HepG2 (cell line): ENCODE data around the gene LSM14B. TPM values are rescaled to one million over a fixed set of nuclear protein-coding genes. Genes with fewer than 3 reads are reported as not detected.

Experiments
- CHD2 ChIP-seq: IDR thresholded peaks from 2 replicates; pipeline ENCODE4 v1.6.1; 2011; ENCODE audit warnings: low read depth, low read length, improper control_type of control experiment
- HMGA1 ChIP-seq: sonication (generic); formaldehyde crosslinking; conservative IDR thresholded peaks from 2 replicates; pipeline ENCODE4 v1.4.0; 2020; ENCODE audit warnings: missing genetic modification reagents
- KAT2B ChIP-seq: fragments of 150-350 bp; IDR thresholded peaks from 2 replicates; pipeline ENCODE4 v1.6.1; 2014; ENCODE audit warnings: low read depth, low read length, borderline replicate concordance
- KDM5B ChIP-seq: sonication (generic); formaldehyde crosslinking; IDR thresholded peaks from 2 replicates; pipeline ENCODE4 v1.4.0; 2020; ENCODE audit warnings: missing genetic modification reagents, mild to moderate bottlenecking, borderline replicate concordance
- MEIS1 ChIP-seq: sonication (generic); formaldehyde crosslinking; IDR thresholded peaks from 2 replicates; pipeline ENCODE4 v1.9.0; 2021; ENCODE audit warnings: mild to moderate bottlenecking, missing genetic modification reagents, moderate library complexity, borderline replicate concordance
- MIER3 ChIP-seq: IDR thresholded peaks from 2 replicates; pipeline ENCODE4 v1.6.1; 2016; ENCODE audit warnings: missing compliant biosample characterization, borderline replicate concordance
- MXD4 ChIP-seq: IDR thresholded peaks from 2 replicates; pipeline ENCODE4 v1.6.1; 2016; ENCODE audit warnings: mild to moderate bottlenecking, missing biosample characterization, missing genetic modification reagents
- MXI1 ChIP-seq: IDR thresholded peaks from 3 replicates; pipeline ENCODE4 v1.6.1; 2012; ENCODE audit warnings: low read depth, low read length, inconsistent platforms, borderline replicate concordance
- NR2F1 ChIP-seq, 2 experiments: fragments of 450-650 bp in 1 of 2; formaldehyde crosslinking in 1 of 2; IDR thresholded peaks; 2 replicates each; pipeline versions ENCODE4 v1.5.0 to v1.6.1; 2016 to 2020; ENCODE audit warnings: mild to moderate bottlenecking in 1 of 2, missing compliant biosample characterization in 1 of 2, missing genetic modification reagents in 1 of 2, moderate library complexity in 1 of 2
- PHF5A ChIP-seq: IDR thresholded peaks from one replicate; pipeline ENCODE4 v1.6.1; 2018; ENCODE audit warnings: low read depth, missing genetic modification reagents; ENCODE audit not compliant: unreplicated experiment
- POLR2A ChIP-seq, 2 experiments: IDR thresholded peaks; 2 replicates each; pipeline ENCODE4 v1.6.1; 2011; ENCODE audit warnings: low read depth in 2 of 2, low read length in 2 of 2, mild to moderate bottlenecking in 1 of 2, moderate library complexity in 1 of 2; ENCODE audit not compliant: insufficient read depth in 1 of 2
- RAD21 ChIP-seq: fragments of 450-650 bp; formaldehyde crosslinking; IDR thresholded peaks from 2 replicates; pipeline ENCODE4 v1.5.0; 2020; ENCODE audit warnings: mild to moderate bottlenecking
- RXRB ChIP-seq: IDR thresholded peaks from 2 replicates; pipeline ENCODE4 v1.6.1; 2016; ENCODE audit warnings: borderline replicate concordance, missing genetic modification reagents, missing compliant biosample characterization
- SMAD3 ChIP-seq: sonication (generic); formaldehyde crosslinking; IDR thresholded peaks from 2 replicates; pipeline ENCODE4 v1.4.0; 2020; ENCODE audit warnings: missing genetic modification reagents
- SP2 ChIP-seq: sonication (generic); formaldehyde crosslinking; IDR thresholded peaks from 2 replicates; pipeline ENCODE4 v1.5.1; 2020; ENCODE audit warnings: mild to moderate bottlenecking, missing genetic modification reagents
- TCF7 ChIP-seq: sonication (generic); IDR thresholded peaks from 2 replicates; pipeline ENCODE4 v1.6.1; 2016; ENCODE audit warnings: antibody characterized with exemption, low read depth
- TEAD2 ChIP-seq: sonication (generic); formaldehyde crosslinking; IDR thresholded peaks from 2 replicates; pipeline ENCODE4 v1.9.0; 2021; ENCODE audit warnings: missing genetic modification reagents
- XRCC5 ChIP-seq: fragments of 200-400 bp; formaldehyde crosslinking; optimal IDR thresholded peaks from 2 replicates; pipeline ENCODE3; 2017; ENCODE audit warnings: mild to moderate bottlenecking, low read length
- ZFP1 ChIP-seq: IDR thresholded peaks from 2 replicates; pipeline ENCODE4 v1.6.1; 2016
- ZMAT3 ChIP-seq: sonication (generic); formaldehyde crosslinking; conservative IDR thresholded peaks from 2 replicates; pipeline ENCODE4 v1.7.0; 2021; ENCODE audit warnings: missing genetic modification reagents
- ZNF644 ChIP-seq: IDR thresholded peaks from 2 replicates; pipeline ENCODE4 v1.6.1; 2016; ENCODE audit warnings: low read depth
- ZNF850 ChIP-seq: sonication (generic); formaldehyde crosslinking; conservative IDR thresholded peaks from 2 replicates; pipeline ENCODE4 v1.9.0; 2021; ENCODE audit warnings: mild to moderate bottlenecking, missing genetic modification reagents
- polyA plus RNA-seq, 8 experiments: library from polyadenylated mRNA; depleted of rRNA in 3 of 8; stranded (reverse) in 7 of 8; unstranded in 1 of 8; fragments of >200 nt; fragmentation: Illumina TruSeq in 4 of 8; extraction: Trizol in 4 of 8; gene quantifications; 2 replicates each; pipeline versions ENCODE4 v1.2.1 to v1.2.3, GENCODE V29; 2011 to 2016; ENCODE audit warnings: low read depth in 4 of 8, missing spikeins in 1 of 8, mixed read lengths in 1 of 8; ENCODE audit not compliant: insufficient read depth in 1 of 8
- total RNA-seq, 5 experiments: library from RNA; depleted of rRNA; stranded (reverse); fragments of >200 nt; fragmentation: Illumina TruSeq; extraction: Trizol; gene quantifications; 2 replicates each; pipeline ENCODE4 v1.2.3, GENCODE V29; 2016; ENCODE audit warnings: low read depth in 1 of 5
- TF ChIP-seq, protein P1 (sequence below): sonication (generic); formaldehyde crosslinking; IDR thresholded peaks from 2 replicates; pipeline ENCODE4 v1.4.0; 2020; ENCODE audit warnings: low read depth, missing genetic modification reagents
- TF ChIP-seq, protein P2 (sequence below): sonication (generic); formaldehyde crosslinking; IDR thresholded peaks from 2 replicates; pipeline ENCODE4 v1.4.0; 2020; ENCODE audit warnings: missing genetic modification reagents
- TF ChIP-seq, protein P3 (sequence below): sonication (generic); formaldehyde crosslinking; IDR thresholded peaks from 2 replicates; pipeline ENCODE4 v1.4.0; 2020; ENCODE audit warnings: missing genetic modification reagents

The LSM14B gene
- total and polyA plus RNA-seq, 2 of the 13 experiments (the other 11 are each of a cell fraction or from before 2014, with no cell fraction given): 43.3 to 79.2 TPM

DNA sequence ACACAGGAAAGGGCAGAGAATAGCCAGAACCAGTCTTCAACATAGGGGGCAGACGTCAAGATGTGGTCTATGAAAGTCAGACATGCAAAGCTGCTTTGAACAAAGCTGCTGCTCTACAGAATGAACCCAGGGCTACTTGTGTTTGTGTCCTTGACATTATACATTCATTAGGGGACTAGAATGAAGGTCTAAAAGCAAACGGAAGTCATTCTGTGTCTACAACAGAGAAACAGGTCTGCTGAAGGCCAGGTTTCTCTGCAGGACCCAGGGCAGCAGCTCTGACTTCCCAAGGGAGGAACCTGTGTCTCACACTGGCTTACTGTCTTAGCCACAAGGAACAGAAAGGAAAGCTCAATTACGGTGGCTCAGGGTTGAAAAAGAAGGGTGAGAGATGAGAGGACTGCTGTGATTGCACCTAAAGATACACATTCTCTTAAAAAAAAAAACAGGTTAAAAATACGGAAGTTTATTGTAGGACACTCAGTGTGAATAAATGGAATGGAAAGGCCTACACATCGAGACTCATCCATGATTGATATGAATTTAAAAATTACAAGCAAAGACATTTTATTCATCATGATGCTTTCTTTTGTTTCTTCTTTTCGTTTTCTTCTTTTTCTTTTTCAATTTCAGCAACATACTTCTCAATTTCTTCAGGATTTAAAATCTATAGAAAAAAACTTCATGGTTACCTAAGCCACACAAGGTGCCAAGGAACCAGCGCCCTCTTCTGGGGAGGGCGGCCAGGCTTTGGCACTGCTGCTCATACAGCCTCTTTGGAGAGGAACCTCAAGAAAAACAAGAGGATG is 14.2 kb downstream of the LSM14B start (continued):
- TF ChIP-seq, protein P1, sequence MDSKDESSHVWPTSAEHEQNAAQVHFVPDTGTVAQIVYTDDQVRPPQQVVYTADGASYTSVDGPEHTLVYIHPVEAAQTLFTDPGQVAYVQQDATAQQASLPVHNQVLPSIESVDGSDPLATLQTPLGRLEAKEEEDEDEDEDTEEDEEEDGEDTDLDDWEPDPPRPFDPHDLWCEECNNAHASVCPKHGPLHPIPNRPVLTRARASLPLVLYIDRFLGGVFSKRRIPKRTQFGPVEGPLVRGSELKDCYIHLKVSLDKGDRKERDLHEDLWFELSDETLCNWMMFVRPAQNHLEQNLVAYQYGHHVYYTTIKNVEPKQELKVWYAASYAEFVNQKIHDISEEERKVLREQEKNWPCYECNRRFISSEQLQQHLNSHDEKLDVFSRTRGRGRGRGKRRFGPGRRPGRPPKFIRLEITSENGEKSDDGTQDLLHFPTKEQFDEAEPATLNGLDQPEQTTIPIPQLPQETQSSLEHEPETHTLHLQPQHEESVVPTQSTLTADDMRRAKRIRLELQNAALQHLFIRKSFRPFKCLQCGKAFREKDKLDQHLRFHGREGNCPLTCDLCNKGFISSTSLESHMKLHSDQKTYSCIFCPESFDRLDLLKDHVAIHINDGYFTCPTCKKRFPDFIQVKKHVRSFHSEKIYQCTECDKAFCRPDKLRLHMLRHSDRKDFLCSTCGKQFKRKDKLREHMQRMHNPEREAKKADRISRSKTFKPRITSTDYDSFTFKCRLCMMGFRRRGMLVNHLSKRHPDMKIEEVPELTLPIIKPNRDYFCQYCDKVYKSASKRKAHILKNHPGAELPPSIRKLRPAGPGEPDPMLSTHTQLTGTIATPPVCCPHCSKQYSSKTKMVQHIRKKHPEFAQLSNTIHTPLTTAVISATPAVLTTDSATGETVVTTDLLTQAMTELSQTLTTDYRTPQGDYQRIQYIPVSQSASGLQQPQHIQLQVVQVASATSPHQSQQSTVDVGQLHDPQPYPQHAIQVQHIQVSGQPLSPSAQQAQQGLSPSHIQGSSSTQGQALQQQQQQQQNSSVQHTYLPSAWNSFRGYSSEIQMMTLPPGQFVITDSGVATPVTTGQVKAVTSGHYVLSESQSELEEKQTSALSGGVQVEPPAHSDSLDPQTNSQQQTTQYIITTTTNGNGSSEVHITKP: peak; percentile 59; the same call in 1 of the 2 replicates
- TF ChIP-seq POLR2A (IDR thresholded peaks at IDR 0.05; ENCODE audit: insufficient read depth in 1 of 2, low read depth in 2 of 2, low read length in 2 of 2) (peak; percentile 11 to 30; a peak in 1 of 4 replicates), MXD4 (no peak), ZFP1 (CRISPR knock-in tag) (no peak), XRCC5 (peak; percentile 96), ZNF850 (CRISPR knock-in tag) (no peak), TEAD2 (CRISPR knock-in tag) (no peak), MEIS1 (CRISPR knock-in tag) (no peak), MIER3 (CRISPR knock-in tag) (no peak), SP2 (CRISPR knock-in tag) (no peak), CHD2 (no peak), KAT2B (no peak), ZNF644 (no peak), RXRB (CRISPR knock-in tag) (peak; percentile 49; the same call in 1 of the 2 replicates), HMGA1 (CRISPR knock-in tag) (no peak), MXI1 (peak; percentile 21; the same call in 1 of the 3 replicates), RAD21 (CRISPR knock-in tag) (peak; percentile 84), PHF5A (CRISPR knock-in tag) (no peak), NR2F1 (CRISPR knock-in tag; IDR thresholded peaks at IDR 0.05) (no peak), TCF7 (no peak), KDM5B (CRISPR knock-in tag) (no peak), SMAD3 (CRISPR knock-in tag) (no peak), ZMAT3 (CRISPR knock-in tag) (no peak)
- TF ChIP-seq, protein P2, sequence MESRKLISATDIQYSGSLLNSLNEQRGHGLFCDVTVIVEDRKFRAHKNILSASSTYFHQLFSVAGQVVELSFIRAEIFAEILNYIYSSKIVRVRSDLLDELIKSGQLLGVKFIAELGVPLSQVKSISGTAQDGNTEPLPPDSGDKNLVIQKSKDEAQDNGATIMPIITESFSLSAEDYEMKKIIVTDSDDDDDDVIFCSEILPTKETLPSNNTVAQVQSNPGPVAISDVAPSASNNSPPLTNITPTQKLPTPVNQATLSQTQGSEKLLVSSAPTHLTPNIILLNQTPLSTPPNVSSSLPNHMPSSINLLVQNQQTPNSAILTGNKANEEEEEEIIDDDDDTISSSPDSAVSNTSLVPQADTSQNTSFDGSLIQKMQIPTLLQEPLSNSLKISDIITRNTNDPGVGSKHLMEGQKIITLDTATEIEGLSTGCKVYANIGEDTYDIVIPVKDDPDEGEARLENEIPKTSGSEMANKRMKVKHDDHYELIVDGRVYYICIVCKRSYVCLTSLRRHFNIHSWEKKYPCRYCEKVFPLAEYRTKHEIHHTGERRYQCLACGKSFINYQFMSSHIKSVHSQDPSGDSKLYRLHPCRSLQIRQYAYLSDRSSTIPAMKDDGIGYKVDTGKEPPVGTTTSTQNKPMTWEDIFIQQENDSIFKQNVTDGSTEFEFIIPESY (CRISPR knock-in tag): peak; percentile 45; the same call in 1 of the 2 replicates
- TF ChIP-seq, protein P3, sequence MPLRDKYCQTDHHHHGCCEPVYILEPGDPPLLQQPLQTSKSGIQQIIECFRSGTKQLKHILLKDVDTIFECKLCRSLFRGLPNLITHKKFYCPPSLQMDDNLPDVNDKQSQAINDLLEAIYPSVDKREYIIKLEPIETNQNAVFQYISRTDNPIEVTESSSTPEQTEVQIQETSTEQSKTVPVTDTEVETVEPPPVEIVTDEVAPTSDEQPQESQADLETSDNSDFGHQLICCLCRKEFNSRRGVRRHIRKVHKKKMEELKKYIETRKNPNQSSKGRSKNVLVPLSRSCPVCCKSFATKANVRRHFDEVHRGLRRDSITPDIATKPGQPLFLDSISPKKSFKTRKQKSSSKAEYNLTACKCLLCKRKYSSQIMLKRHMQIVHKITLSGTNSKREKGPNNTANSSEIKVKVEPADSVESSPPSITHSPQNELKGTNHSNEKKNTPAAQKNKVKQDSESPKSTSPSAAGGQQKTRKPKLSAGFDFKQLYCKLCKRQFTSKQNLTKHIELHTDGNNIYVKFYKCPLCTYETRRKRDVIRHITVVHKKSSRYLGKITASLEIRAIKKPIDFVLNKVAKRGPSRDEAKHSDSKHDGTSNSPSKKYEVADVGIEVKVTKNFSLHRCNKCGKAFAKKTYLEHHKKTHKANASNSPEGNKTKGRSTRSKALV: peak; percentile 43; the same call in 1 of the 2 replicates
